Measurements from ENCODE around the gene RAB3IL1.

Gene RAB3IL1

DNA sequence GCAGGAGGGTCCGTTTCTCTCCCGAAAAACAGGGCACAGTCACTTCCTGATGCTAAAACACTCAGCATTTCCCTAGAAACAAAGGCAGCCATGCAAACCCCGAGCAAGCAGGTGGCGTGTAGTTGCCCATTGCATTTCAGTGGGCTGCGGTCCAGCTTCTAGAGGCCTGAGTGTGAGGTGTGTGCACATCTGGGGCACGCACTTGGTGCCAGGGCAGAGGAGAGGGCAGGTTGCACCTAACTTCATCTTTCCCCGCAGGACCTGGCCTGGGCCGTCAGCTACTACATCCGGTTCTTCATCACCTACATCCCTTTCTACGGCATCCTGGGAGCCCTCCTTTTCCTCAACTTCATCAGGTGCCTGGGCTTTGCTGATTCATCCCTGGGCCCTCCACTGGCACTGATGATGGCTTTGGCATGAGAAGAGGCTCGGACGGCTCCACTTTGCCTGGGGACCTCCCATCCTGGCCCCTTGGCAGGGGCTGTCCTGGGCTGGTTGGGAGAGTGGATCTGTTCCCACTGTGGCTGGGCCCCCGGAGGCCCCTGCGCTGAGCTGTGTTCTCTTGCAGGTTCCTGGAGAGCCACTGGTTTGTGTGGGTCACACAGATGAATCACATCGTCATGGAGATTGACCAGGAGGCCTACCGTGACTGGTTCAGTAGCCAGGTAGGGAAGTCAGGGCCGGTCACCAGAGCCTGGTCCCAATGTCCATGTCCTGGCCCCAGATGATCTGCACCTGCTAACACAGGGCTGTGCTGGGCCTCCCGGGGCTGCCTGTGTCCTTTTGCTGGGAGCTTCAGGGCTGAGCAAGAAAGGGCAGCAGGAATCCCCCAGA, 54.4 kb downstream of the RAB3IL1 start:
- H3K27me3 ChIP-seq (ENCODE audit: control insufficient read depth in 1 of 2, insufficient read depth in 2 of 2, low read length in 2 of 2), result no peaks in the 10 kb centered on the region
- H3K4me3 ChIP-seq (ENCODE audit: low read length in 2 of 2), result no peak overlapping the region
- no peaks in the 10 kb centered on the region for H3K9me3 ChIP-seq (ENCODE audit: control insufficient read depth in 2 of 2, low read length in 2 of 2)
- H3K27ac ChIP-seq (ENCODE audit: low read length), result no peak overlapping the region
- no peaks in the 10 kb centered on the region for H3K4me1 ChIP-seq (ENCODE audit: control insufficient read depth, insufficient read depth, low read length)
- no peak overlapping the region for H3K9ac ChIP-seq (ENCODE audit: low read length in 2 of 2)
- H3K36me3 ChIP-seq (ENCODE audit: control insufficient read depth in 2 of 2, insufficient read depth in 2 of 2, low read length in 2 of 2), result peaks cover 0 to 6% of the 10 kb centered on the region in 2 donors

DNA sequence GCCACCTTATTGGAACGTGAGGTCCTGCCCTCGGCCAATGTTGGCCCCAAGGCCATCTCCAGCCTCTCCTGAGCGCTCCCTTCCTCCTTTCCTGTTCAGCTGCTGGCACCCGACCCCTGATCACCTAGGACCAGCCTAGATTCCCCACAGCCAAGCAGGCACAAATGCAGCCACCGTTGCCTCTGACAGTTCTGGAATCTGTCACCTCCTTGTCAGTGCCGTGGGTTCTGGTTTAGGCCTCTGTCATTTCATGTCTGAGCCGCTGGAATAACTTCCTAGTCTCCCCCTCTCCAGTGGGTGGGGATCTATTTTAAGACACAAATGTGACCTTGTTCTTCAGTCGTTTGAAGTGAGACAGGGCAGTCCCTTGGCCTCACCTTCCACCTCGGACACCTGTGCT, 55.7 kb downstream of the RAB3IL1 start:
- H3K9ac ChIP-seq (ENCODE audit: low read length in 2 of 2), result no peak overlapping the region
- peaks cover 0 to 6% of the 10 kb centered on the region in 2 donors for H3K36me3 ChIP-seq (ENCODE audit: control insufficient read depth in 2 of 2, insufficient read depth in 2 of 2, low read length in 2 of 2)
- no peak overlapping the region for H3K27ac ChIP-seq (ENCODE audit: low read length)
- H3K4me1 ChIP-seq (ENCODE audit: control insufficient read depth, insufficient read depth, low read length), result no peaks in the 10 kb centered on the region
- no peaks in the 10 kb centered on the region for H3K9me3 ChIP-seq (ENCODE audit: control insufficient read depth in 2 of 2, low read length in 2 of 2)
- H3K4me3 ChIP-seq (ENCODE audit: low read length in 2 of 2), result no peak overlapping the region
- no peaks in the 10 kb centered on the region for H3K27me3 ChIP-seq (ENCODE audit: control insufficient read depth in 1 of 2, insufficient read depth in 2 of 2, low read length in 2 of 2)

DNA sequence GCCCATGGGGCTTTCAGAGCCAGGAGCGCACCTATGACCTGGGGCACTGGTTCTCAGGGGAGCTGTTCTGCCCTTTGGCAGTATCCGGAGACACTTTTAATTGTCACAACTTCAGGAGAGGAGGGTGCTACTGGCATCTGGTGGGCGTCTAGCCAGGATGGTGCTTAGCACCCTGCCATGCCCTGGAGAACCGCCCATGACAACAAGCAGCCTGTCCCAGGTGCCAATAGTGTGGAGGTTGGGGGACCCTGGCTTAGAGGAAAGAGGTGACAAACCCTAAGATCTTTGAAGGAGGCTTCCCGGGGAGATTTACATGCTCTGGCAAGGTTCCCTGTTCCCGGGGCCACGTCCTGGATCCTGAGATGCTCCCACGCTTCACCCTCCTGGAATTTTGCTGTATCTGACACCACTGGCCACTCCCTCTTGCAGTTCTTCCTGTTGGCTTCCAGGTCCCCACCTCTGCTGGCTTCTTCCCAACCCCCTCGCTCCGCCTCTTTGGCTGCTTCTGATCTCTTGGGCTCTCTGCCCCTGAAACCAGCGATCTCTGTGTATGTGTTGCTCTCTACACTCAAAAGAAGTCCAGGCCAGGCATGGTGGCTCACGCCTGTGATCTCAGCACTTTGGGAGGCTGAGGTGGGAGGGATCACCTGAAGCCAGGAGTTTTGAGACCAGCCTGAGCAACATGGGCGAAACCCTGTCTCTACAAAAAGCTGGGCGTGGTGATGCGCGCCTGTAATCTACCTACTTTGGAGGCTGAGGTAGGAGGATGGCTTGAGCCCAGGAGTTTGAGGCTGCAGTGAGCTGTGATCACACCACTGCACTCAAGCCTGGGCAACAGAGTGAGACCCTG, 57.1 kb downstream of the RAB3IL1 start:
- Histone ChIP-seq H3K27me3 (ENCODE audit: control insufficient read depth in 1 of 2, insufficient read depth in 2 of 2, low read length in 2 of 2) (no peaks in the 10 kb centered on the region), H3K36me3 (ENCODE audit: control insufficient read depth in 2 of 2, insufficient read depth in 2 of 2, low read length in 2 of 2) (peaks cover 0 to 6% of the 10 kb centered on the region in 2 donors), H3K4me3 (ENCODE audit: low read length in 2 of 2) (no peak overlapping the region), H3K9me3 (ENCODE audit: control insufficient read depth in 2 of 2, low read length in 2 of 2) (no peaks in the 10 kb centered on the region), H3K27ac (ENCODE audit: low read length) (no peak overlapping the region), H3K4me1 (ENCODE audit: control insufficient read depth, insufficient read depth, low read length) (peaks cover 3% of the 10 kb centered on the region), H3K9ac (ENCODE audit: low read length in 2 of 2) (no peak overlapping the region)

DNA sequence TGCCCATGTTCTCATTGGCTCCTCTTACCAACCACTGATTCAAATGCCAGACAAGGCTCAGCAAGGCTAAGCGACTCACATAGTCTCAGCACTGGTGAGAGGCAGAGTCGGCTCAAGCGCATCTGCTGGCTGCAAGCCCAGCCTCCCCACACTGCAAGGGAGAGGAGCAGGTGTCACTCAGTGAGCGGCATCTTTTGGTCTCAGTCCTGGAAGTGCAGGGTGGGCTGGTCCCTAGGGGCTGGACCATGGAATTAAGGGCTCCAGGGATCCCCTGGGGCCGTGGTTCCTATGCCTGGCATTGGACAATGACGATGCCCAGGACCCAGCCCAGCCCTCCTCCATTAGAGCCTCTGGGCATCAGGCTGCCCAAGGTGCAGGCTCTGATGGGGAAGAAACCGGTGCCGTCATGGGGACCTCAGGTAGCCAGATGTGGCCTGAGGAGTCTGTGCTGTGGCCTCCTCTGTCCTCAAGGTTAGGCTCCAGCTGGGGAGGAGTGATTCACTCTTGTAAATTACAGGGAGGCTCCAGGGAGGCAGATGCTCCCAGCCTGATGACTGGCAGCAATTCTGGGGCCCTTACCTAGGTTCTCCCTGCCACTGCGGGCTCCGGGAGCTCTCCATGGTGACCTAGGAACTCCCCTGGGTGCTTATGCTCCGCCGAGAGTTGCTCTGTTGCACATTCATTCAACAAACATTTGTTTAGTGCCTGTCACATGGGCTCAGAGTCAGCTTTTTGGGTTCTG, 61.3 kb downstream of the RAB3IL1 start:
- Histone ChIP-seq H3K9me3 (ENCODE audit: control insufficient read depth in 2 of 2, low read length in 2 of 2) (no peaks in the 10 kb centered on the region), H3K27me3 (ENCODE audit: control insufficient read depth in 1 of 2, insufficient read depth in 2 of 2, low read length in 2 of 2) (no peaks in the 10 kb centered on the region), H3K9ac (ENCODE audit: low read length in 2 of 2) (no peak overlapping the region), H3K4me1 (ENCODE audit: control insufficient read depth, insufficient read depth, low read length) (peaks cover 3% of the 10 kb centered on the region), H3K36me3 (ENCODE audit: control insufficient read depth in 2 of 2, insufficient read depth in 2 of 2, low read length in 2 of 2) (peaks cover 3 to 4% of the 10 kb centered on the region in 2 donors), H3K4me3 (ENCODE audit: low read length in 2 of 2) (no peak overlapping the region), H3K27ac (ENCODE audit: low read length) (no peak overlapping the region)

DNA sequence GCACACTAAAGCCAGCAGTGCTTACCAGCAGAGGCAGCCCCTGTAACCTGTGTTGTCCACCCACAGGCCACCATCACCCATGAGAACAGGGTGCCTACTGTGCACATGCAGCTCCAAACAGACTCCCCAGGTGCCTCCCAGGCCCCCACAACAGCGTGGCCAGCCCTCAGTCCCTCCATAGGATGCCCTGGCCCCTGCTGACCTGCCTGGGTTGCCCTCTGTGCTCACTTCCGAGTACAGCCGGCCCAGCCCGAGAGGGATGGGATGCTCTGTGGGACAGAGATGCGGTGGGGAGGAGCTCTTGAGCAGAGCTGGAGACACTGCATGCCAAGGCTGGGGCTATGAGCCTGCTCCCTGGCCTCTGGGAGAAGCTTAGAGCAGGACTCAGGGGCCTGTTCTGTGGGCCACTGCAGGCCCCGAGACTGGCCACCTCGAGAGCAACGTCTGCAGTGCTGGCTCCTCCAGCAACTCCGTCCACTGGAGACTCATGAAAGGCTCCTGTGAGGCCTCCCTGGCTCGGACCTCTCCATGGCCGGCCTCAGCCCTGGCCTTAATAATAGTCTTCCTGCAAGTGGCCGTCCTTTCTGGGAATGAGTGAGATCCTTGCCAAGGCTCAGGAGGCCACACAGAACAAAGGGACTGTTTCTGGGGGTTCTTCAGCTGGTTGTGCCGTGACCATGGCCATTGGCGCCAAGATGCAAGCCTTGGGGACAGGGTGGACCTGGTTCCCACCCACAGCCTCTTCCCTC, 62.2 kb downstream of the RAB3IL1 start:
- Histone ChIP-seq H3K9me3 (ENCODE audit: control insufficient read depth in 2 of 2, low read length in 2 of 2) (no peaks in the 10 kb centered on the region), H3K4me1 (ENCODE audit: control insufficient read depth, insufficient read depth, low read length) (peaks cover 3% of the 10 kb centered on the region), H3K36me3 (ENCODE audit: control insufficient read depth in 2 of 2, insufficient read depth in 2 of 2, low read length in 2 of 2) (peaks cover 3 to 4% of the 10 kb centered on the region in 2 donors), H3K27ac (ENCODE audit: low read length) (no peak overlapping the region), H3K4me3 (ENCODE audit: low read length in 2 of 2) (no peak overlapping the region), H3K9ac (ENCODE audit: low read length in 2 of 2) (no peak overlapping the region), H3K27me3 (ENCODE audit: control insufficient read depth in 1 of 2, insufficient read depth in 2 of 2, low read length in 2 of 2) (no peaks in the 10 kb centered on the region)

DNA sequence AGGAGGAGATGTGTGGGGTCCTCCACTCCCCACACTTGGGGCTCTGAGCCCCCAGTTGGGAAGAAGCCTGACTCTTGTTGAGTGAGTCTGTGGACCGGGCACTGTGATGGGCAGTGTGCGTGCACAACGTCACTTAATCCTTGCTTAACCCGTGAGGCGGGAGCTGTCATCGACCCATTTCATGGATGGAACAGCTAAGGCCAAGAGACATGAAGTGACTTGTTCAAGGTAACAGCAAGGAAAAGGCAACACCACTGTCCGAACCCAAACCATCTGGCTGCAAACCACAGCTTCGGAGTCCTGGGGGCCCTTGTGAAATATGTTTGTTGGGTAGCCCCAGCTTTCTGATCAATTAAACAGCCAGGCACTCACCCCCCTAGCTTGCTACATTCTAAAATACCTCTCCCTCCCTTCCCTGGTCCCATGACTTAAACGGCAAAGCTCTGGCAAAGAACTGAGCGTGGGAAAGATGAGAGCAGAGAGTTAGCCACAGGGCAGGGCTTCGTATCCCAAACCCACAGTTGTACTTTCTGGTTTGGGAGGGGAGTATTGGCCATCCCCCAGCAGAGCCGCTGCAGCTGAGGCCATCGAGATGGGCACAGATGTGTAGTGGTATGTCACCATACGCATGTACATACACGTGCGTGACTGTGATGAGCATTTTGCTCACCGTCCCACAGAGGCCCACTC, 63.0 kb downstream of the RAB3IL1 start:
- Histone ChIP-seq H3K4me1 (ENCODE audit: control insufficient read depth, insufficient read depth, low read length) (peaks cover 3% of the 10 kb centered on the region), H3K4me3 (ENCODE audit: low read length in 2 of 2) (no peak overlapping the region), H3K9ac (ENCODE audit: low read length in 2 of 2) (no peak overlapping the region), H3K36me3 (ENCODE audit: control insufficient read depth in 2 of 2, insufficient read depth in 2 of 2, low read length in 2 of 2) (peaks cover 4 to 5% of the 10 kb centered on the region in 2 donors), H3K27me3 (ENCODE audit: control insufficient read depth in 1 of 2, insufficient read depth in 2 of 2, low read length in 2 of 2) (no peaks in the 10 kb centered on the region), H3K9me3 (ENCODE audit: control insufficient read depth in 2 of 2, low read length in 2 of 2) (no peaks in the 10 kb centered on the region), H3K27ac (ENCODE audit: low read length) (no peak overlapping the region)

DNA sequence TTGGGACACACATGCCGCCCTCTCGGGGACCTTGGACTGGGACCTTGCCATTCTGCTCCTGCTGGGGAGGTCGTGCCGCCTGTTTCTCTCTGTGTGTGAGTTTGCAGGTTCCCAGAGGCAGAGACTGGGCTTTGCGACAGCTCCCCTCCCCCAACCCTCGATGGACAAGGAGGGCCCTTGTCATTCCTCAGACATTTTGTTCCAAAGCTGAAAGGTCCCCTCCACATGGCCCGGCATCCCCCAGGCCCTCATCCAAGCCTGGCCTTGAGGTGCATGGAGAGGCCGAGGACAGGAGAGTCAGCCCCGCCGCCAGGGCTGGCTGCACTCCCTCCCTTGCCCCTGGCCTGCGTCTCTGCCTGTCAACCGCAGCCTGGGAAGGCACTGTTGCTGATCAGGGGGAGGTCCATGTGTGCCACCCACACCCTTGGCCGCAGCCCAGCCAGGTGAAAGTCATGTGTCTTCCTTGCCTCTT, 63.6 kb downstream of the RAB3IL1 start:
- Histone ChIP-seq H3K4me1 (ENCODE audit: control insufficient read depth, insufficient read depth, low read length) (peaks cover 3% of the 10 kb centered on the region), H3K36me3 (ENCODE audit: control insufficient read depth in 2 of 2, insufficient read depth in 2 of 2, low read length in 2 of 2) (peaks cover 3 to 4% of the 10 kb centered on the region in 2 donors), H3K27ac (ENCODE audit: low read length) (no peak overlapping the region), H3K9ac (ENCODE audit: low read length in 2 of 2) (no peak overlapping the region), H3K27me3 (ENCODE audit: control insufficient read depth in 1 of 2, insufficient read depth in 2 of 2, low read length in 2 of 2) (no peaks in the 10 kb centered on the region), H3K9me3 (ENCODE audit: control insufficient read depth in 2 of 2, low read length in 2 of 2) (no peaks in the 10 kb centered on the region), H3K4me3 (ENCODE audit: low read length in 2 of 2) (no peak overlapping the region)

DNA sequence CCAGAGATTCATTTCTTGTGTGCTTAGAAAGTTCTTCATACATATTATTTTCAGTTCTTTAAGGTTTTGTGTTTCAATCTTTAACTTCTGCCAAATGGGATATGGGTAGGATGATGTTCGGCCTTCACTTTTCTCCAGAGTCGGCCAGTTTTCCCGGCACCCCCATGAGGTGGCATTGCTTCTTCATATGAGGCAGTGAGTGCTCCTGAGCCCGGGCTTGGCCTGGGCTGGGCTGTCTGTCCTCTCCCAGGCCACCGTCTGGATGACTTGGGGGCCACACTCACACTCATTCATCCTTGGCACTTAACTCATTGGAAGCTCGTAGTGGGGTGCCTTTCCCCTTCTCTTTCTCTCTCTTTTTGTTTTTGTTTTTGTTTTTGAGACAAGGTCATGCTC, 65.5 kb downstream of the RAB3IL1 start:
- Histone ChIP-seq H3K9ac (ENCODE audit: low read length in 2 of 2) (no peak overlapping the region), H3K4me3 (ENCODE audit: low read length in 2 of 2) (no peak overlapping the region), H3K27ac (ENCODE audit: low read length) (no peak overlapping the region), H3K36me3 (ENCODE audit: control insufficient read depth in 2 of 2, insufficient read depth in 2 of 2, low read length in 2 of 2) (peaks cover 4 to 7% of the 10 kb centered on the region in 2 donors), H3K9me3 (ENCODE audit: control insufficient read depth in 2 of 2, low read length in 2 of 2) (no peaks in the 10 kb centered on the region), H3K4me1 (ENCODE audit: control insufficient read depth, insufficient read depth, low read length) (peaks cover 3% of the 10 kb centered on the region), H3K27me3 (ENCODE audit: control insufficient read depth in 1 of 2, insufficient read depth in 2 of 2, low read length in 2 of 2) (no peaks in the 10 kb centered on the region)

DNA sequence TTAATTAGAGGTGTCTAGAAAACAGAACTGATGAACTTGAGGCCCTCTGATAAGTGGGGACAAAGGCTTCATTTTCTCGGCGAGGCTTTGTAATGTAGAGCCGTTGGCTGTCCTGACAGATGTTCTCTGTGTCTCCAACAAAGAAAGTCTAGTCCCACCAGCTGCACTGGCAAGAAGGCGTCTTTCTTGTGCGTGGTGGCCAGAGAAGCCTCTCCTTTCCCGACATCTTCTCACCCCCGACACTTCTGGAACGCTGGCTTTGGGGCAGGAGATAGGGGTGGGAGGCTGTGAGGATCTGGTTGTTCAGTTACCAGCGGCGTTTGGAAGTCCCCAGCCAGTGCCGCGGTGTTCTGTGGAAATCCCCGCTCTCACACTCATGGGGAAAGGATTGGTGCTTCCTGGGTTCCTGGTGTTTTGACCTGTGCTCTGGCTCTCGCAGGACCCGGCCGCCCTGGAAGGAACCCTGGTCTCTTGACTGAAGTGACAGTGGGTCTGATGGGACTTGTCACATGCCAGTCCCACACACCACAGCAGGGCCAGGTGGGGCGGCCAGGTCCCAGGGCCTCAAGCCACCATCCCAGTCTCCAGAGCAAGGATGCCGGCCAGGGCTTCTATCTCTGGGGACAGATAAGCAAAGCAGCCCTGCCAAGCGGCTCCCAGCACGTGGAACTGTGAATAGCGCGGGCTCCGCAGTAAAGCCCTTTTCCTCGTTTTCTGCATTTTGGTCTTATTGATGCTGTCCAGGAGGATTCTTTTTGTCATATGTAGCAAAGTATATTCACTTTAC, 66.1 kb downstream of the RAB3IL1 start:
- Histone ChIP-seq H3K4me3 (ENCODE audit: low read length in 2 of 2) (no peak overlapping the region), H3K4me1 (ENCODE audit: control insufficient read depth, insufficient read depth, low read length) (peaks cover 3% of the 10 kb centered on the region), H3K27ac (ENCODE audit: low read length) (no peak overlapping the region), H3K9me3 (ENCODE audit: control insufficient read depth in 2 of 2, low read length in 2 of 2) (no peaks in the 10 kb centered on the region), H3K36me3 (ENCODE audit: control insufficient read depth in 2 of 2, insufficient read depth in 2 of 2, low read length in 2 of 2) (peaks cover 4 to 7% of the 10 kb centered on the region in 2 donors), H3K27me3 (ENCODE audit: control insufficient read depth in 1 of 2, insufficient read depth in 2 of 2, low read length in 2 of 2) (no peaks in the 10 kb centered on the region), H3K9ac (ENCODE audit: low read length in 2 of 2) (no peak overlapping the region)

All from stomach smooth muscle (tissue), 2 donors.